ENCODE results near the gene KIF11. TPM values are rescaled to one million over a fixed set of nuclear protein-coding genes. Genes with fewer than 3 reads are reported as not detected.

Gene KIF11
- total RNA-seq, 1 donor from 2014 or later, result 2.5 TPM

DNA sequence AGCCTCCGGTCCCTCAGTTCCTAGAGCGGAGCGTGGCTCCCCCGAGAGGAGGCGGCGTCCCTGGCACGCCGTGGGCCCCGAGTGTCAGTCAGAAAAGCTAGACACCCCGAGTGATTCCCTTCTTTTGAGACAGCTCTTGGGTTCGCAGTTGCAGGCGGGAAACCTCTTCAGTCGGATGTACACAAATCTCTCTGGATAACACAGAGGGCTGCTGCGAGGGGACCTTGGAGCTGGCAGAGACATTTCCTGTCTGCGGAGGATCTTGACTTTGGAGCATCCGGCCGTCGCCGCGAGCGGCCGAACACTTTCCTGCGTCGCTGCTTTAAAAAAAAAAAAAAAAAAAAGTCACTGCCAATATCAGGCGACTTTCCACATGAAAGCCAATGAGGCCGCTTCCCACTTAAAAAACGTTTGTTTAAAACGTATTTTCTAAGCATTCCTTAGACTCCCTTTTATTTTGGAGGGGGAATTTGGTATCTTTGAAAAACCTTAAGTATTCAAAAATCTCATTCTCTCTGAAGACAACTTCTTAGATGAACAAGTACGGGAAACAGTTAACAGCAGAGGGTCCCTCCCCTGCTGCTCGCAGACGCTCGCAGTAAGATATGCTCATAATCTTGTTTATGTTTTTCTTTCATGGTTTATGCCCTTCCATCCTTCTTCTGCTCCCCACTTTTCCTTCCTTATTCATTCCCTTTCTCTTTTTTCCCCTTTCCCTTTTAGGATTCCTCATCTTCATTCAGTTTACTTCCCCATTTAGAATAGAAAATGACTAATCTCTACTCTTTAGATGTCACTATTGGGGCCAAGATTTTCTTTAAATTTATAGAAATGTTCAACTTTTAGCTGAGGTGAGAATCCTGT, 106.8 kb downstream of the KIF11 start:
- Mint-ChIP-seq H3K4me3 (peak overlapping the region; percentile 88), H3K9me3 (no peaks in the 10 kb centered on the region), H3K4me1 (peaks cover 72% of the 10 kb centered on the region), H3K27me3 (no peaks in the 10 kb centered on the region), H3K27ac (peak overlapping the region; percentile 85), H3K36me3 (ENCODE audit: low read depth) (peaks cover 18% of the 10 kb centered on the region)
- TF ChIP-seq, protein P1, sequence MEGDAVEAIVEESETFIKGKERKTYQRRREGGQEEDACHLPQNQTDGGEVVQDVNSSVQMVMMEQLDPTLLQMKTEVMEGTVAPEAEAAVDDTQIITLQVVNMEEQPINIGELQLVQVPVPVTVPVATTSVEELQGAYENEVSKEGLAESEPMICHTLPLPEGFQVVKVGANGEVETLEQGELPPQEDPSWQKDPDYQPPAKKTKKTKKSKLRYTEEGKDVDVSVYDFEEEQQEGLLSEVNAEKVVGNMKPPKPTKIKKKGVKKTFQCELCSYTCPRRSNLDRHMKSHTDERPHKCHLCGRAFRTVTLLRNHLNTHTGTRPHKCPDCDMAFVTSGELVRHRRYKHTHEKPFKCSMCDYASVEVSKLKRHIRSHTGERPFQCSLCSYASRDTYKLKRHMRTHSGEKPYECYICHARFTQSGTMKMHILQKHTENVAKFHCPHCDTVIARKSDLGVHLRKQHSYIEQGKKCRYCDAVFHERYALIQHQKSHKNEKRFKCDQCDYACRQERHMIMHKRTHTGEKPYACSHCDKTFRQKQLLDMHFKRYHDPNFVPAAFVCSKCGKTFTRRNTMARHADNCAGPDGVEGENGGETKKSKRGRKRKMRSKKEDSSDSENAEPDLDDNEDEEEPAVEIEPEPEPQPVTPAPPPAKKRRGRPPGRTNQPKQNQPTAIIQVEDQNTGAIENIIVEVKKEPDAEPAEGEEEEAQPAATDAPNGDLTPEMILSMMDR (IDR thresholded peaks at IDR 0.05), result no peak
- intact Hi-C loops (cut with micrococcal nuclease), result loop anchor here (1.0 to 2.0 kb wide), 3 partner anchors 8 to 107 kb away; partner anchors contain the start of gene KIF11
- ChIA-PET POLR2A (interaction anchor here (0.6 to 6.3 kb wide), 18 partner anchors 9 to 1637 kb away, joined by 3 to 83 read pairs (median 7); partner anchors contain the start of genes EXOC6, HHEX and IDE), CTCF (interaction anchor here (0.6 to 1.3 kb wide), 3 partner anchors 8 to 30 kb away, joined by 3 to 4 read pairs (median 3); no protein-coding TSS in a partner anchor)
- DNase-seq, result peak; percentile 46
- peak; percentile 64 for ATAC-seq (ENCODE audit: low read depth)

GRCh38 chr10:92702301-92702916, 109.5 kb downstream of the KIF11 start:
- Mint-ChIP-seq H3K36me3 (ENCODE audit: low read depth) (no peaks in the 10 kb centered on the region), H3K4me3 (peak overlapping the region; percentile 67), H3K9me3 (no peaks in the 10 kb centered on the region), H3K27ac (peak overlapping the region; percentile 72), H3K27me3 (no peaks in the 10 kb centered on the region), H3K4me1 (peaks cover 58% of the 10 kb centered on the region)
- DNase-seq (no peak), ATAC-seq (ENCODE audit: low read depth) (peak; percentile 46)
- intact Hi-C loops (cut with micrococcal nuclease), result loop anchor here (1.0 kb wide), 1 partner anchor 10 kb away; no protein-coding TSS in a partner anchor
- CTCF ChIA-PET, result interaction anchor here (0.6 to 0.9 kb wide), 2 partner anchors 122 to 491 kb away, joined by 3 to 4 read pairs; no protein-coding TSS in a partner anchor
- TF ChIP-seq, protein P1 (IDR thresholded peaks at IDR 0.05), result no peak
- POLR2A ChIA-PET, result interaction anchor here (0.6 to 6.3 kb wide), 10 partner anchors 10 to 155 kb away, joined by 3 to 83 read pairs (median 4); partner anchors contain the start of genes EXOC6 and HHEX

Other genes starting within 250 kb of the KIF11 start
- gene IDE, start 19.0 kb upstream of the KIF11 start, total RNA-seq, result 37.7 and 39.2 TPM in 2 replicates
- gene HHEX, start 96.8 kb downstream of the KIF11 start, total RNA-seq, result 50.3 and 55.1 TPM in 2 replicates